ENCODE results near the gene CPTP.
"Not testable (repeated sequence)": the region's sequence is repeated elsewhere in the genome, so short reads cannot be mapped to it uniquely, and the experiment has no call there.

Gene CPTP

DNA sequence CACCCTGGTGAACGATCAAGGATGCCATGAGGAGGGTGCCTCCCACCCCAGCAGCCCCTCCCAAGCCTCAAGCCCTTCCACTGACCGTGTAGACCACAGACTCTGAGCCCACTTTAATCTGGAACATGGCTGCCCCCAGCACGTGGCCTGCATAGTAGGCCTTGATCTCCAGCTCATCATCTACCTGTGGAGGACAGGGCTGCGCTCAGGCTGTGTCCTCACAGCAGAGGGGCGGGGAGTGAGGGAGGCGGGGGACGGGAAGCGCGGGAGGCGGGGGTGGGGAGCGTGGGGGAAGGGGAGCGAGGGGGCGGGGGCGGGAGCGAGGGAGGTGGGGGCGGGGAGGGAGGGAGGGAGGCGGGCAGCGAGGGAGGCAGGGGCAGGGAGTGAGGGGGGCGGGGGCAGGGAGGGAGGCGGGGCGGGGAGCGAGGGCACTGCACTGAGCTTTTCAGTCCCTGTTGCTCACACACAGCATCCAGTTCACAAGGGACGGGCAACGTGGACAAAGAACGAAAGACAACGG, 9.1 kb upstream of the CPTP start:
- no peak for DNase-seq (ENCODE audit: low read depth)
- no peak overlapping the region for H3K4me3 ChIP-seq (ENCODE audit: low read depth, low read length)
- TF ChIP-seq CTCF (conservative IDR thresholded peaks at IDR 0.05; ENCODE audit: low read depth, low read length), result no peak

- DNase-seq (ENCODE audit: low read depth); H3K4me3 ChIP-seq (ENCODE audit: low read depth, low read length): not testable (repeated sequence)
Measured at GRCh38 chr1:1316199-1316598, 8.4 kb upstream of the CPTP start.

DNA sequence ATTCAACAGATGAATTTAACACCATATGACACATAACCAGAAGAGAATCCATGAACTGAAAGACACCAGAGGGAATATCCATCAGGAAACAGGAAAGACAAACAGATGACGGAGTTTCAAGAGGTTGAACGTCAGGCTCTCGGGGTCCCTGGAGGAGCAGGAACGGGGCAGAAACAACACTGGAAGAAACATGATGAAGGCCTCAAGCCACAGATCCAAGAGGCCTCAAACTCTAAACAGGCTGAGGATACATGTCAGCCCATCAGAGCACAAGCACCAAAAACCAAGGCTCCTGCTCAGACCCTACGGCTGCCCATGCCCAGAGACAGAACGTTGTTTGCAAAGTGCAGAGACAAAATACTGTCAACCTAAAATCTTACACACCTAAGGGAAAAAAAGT, 7.2 kb upstream of the CPTP start:
- no peak overlapping the region for H3K4me3 ChIP-seq (ENCODE audit: low read depth, low read length)
- no peak for DNase-seq (ENCODE audit: low read depth)
- TF ChIP-seq CTCF (conservative IDR thresholded peaks at IDR 0.05; ENCODE audit: low read depth, low read length), result no peak

GRCh38 chr1:1318131-1318652, 6.4 kb upstream of the CPTP start:
- DNase-seq (ENCODE audit: low read depth), result peak; percentile 97
- no peak overlapping the region for H3K4me3 ChIP-seq (ENCODE audit: low read depth, low read length)
- no peak for TF ChIP-seq CTCF (conservative IDR thresholded peaks at IDR 0.05; ENCODE audit: low read depth, low read length)

DNA sequence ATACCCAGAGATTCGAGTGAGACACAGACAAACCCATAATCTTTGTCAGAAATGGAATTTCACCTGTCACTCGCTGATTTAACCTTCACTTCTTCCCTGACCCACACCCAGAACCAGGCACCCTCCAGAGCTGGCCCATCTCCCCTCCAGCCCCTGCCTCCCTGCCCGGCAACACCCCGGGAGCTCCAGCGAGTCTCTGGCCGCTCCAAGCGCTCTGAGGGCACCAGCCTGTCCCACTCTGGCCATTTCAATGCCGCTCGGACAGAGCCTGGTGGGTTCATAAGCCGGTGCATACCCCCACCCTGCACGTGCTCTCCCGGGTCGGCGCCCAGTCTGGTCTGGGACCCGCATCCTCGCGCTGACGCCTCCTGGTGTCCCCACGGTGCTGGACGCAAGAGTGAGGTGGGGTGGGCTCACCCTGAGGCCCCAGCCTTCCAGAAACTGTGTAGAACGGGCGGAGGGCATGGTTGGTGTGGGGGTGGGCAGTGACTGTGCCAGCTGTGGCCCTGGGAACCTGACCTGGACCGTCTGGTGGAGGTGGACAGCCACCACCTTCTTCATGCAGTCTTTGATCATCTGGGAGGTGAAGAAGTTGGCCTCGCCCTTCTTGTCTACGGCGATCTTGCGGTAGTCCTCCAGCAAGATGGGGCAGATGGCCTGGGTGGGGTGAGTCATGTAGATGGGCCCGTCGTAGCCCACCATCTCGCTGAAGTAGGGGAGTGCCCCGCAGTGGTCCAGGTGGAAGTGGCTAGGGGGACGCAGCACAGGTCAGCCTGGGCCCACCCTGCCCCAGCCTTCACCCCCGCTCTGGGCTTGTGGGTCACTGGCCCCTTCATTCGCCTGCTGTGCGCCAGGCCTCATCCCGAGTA, 5.6 kb upstream of the CPTP start:
- TF ChIP-seq CTCF (conservative IDR thresholded peaks at IDR 0.05; ENCODE audit: low read depth, low read length), result no peak
- H3K4me3 ChIP-seq (ENCODE audit: low read depth, low read length), result no peak overlapping the region
- DNase-seq (ENCODE audit: low read depth), result no peak

- DNase-seq (ENCODE audit: low read depth), result no peak
- H3K4me3 ChIP-seq (ENCODE audit: low read depth, low read length), result no peak overlapping the region
- TF ChIP-seq CTCF (conservative IDR thresholded peaks at IDR 0.05; ENCODE audit: low read depth, low read length), result no peak
Measured at GRCh38 chr1:1319646-1319941, 5.0 kb upstream of the CPTP start.

DNA sequence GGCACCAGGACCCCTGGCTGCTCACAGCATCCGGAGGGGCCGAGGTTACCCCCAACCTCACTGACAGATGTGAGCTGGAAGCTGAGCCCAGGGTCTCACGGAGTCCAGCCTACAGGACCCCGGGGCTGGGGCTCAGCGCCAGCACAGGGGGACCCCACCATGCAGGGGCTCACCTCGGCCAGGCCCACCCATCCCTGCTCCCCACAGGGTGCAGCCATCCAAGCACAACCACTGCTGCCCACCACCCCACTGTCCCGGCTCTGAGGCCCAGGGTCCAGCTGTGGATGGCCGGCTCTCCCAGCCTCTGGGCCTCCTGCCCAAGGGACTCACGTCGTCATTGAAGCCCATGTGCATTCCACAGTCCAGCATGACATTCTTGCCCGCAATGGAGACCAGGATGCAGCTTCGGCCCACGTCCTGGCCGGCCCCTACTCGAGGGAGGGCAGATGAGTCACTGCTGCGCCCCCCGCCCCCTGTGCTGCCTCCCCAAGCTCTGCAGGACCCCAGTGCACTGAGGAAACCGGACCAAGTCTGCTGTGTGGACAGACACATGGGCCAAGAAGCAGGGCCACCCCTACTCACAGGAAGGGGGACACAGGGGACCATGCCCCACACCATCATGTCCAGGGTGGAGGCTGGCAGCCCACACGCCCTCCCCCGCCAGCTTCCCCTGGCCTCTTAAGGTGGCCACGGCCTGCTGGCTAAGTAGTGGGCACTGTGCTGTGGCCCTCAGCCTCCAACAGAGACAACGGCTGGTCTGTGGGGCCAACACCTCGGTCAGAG, 3.7 kb upstream of the CPTP start:
- no peak overlapping the region for H3K4me3 ChIP-seq (ENCODE audit: low read depth, low read length)
- no peak for DNase-seq (ENCODE audit: low read depth)
- no peak for TF ChIP-seq CTCF (conservative IDR thresholded peaks at IDR 0.05; ENCODE audit: low read depth, low read length)

Measured in choroid plexus epithelial cell (primary cell).